ENCODE data around the gene PRKAG2. TPM values are rescaled to one million over a fixed set of nuclear protein-coding genes. Genes with fewer than 3 reads are reported as not detected.

Gene PRKAG2
- total RNA-seq, 3 donors from 2014 or later: 42.4 to 48.5 (median 46.6) TPM

DNA sequence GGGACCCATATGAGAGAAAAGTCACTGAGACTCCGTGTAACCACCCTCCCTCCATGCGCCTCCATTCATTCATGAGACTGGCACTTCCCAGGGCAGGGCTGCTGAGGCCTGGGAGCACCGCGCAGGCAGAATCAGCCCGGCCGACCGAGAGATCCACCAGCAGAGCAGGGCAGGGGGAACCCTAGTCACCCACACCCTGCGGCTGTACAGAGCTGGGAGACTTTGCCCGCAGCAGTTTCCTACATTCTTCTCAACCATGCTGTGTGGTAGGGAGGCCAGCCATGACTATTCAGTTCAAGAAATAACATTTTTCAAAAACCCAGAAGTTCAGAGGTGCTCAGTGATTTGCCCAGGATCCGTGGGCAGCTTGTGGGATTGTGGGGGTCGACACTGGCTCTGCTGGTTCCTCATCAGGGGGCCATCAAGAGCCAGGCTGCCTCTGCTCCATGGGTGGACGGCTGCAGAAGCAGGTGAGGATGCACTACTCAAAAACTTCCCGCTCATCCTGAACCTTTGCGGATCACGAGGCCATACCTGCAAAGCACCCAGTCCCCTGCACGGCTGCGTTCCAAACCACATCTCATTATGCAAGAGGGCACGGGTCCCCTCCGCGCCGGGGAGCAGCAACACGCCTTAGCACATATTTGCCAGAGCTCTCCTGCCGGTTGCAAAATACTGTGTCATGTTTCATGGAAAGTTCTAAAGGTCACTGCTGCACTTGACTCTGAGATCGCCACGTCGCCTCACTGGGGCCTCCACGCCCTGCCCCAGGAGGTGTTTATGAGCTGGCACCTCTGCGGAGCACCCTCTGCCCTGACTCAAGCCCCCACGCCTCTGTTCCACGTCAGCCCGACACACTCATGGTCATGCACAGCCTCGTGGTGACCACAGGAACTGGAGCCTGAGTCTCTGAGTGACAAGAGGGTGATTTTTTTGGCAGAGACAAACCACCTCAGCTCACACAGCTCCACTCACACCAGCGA, 132.0 kb downstream of the PRKAG2 start:
- Histone ChIP-seq H3K36me3 (ENCODE audit: low read depth) (no peaks in the 10 kb centered on the region), H3K9me3 (no peaks in the 10 kb centered on the region), H3K4me1 (ENCODE audit: low read depth) (peaks cover 15% of the 10 kb centered on the region), H3K4me3 (no peak overlapping the region)
- DNase-seq: peak; percentile 77 to 89 (median 83)
- ATAC-seq: peak; percentile 98
- intact Hi-C loops (cut with DNase I, micrococcal nuclease): no loop called here
- TF ChIP-seq, protein P1, sequence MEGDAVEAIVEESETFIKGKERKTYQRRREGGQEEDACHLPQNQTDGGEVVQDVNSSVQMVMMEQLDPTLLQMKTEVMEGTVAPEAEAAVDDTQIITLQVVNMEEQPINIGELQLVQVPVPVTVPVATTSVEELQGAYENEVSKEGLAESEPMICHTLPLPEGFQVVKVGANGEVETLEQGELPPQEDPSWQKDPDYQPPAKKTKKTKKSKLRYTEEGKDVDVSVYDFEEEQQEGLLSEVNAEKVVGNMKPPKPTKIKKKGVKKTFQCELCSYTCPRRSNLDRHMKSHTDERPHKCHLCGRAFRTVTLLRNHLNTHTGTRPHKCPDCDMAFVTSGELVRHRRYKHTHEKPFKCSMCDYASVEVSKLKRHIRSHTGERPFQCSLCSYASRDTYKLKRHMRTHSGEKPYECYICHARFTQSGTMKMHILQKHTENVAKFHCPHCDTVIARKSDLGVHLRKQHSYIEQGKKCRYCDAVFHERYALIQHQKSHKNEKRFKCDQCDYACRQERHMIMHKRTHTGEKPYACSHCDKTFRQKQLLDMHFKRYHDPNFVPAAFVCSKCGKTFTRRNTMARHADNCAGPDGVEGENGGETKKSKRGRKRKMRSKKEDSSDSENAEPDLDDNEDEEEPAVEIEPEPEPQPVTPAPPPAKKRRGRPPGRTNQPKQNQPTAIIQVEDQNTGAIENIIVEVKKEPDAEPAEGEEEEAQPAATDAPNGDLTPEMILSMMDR (IDR thresholded peaks at IDR 0.05): peak; percentile 26

DNA sequence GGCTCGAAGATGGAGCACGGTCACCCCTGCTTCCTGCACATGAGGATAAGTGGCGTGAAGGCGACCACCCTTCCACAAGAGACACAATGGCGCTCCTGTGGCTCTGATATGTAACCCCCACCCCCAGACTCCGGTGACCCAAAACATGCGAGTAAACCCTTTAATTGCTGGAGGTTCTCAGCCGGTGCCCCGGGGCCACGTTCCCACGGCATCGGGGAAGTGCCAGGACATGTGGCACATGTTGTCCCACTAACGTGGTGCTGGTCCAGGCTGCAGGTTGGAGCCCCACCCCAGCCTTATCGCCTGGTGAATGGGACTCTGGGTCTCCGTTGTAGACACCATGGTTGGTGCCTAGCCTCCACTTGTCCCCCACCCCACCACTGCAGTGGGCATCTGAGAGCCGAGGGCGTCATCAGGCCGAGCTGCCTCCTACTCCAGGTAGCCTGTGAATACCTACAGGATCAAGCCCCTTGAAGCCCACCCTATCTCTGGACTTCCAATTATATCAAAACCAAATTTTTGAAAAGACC, 132.8 kb downstream of the PRKAG2 start:
- intact Hi-C loops (cut with DNase I, micrococcal nuclease): no loop called here
- peaks cover 15% of the 10 kb centered on the region for H3K4me1 ChIP-seq (ENCODE audit: low read depth)
- H3K9me3 ChIP-seq: no peaks in the 10 kb centered on the region
- TF ChIP-seq, protein P1 (IDR thresholded peaks at IDR 0.05): no peak
- peak in 1 of 3 donors; percentile 48 for DNase-seq
- H3K4me3 ChIP-seq: no peak overlapping the region
- no peak for ATAC-seq
- H3K36me3 ChIP-seq (ENCODE audit: low read depth): no peaks in the 10 kb centered on the region

DNA sequence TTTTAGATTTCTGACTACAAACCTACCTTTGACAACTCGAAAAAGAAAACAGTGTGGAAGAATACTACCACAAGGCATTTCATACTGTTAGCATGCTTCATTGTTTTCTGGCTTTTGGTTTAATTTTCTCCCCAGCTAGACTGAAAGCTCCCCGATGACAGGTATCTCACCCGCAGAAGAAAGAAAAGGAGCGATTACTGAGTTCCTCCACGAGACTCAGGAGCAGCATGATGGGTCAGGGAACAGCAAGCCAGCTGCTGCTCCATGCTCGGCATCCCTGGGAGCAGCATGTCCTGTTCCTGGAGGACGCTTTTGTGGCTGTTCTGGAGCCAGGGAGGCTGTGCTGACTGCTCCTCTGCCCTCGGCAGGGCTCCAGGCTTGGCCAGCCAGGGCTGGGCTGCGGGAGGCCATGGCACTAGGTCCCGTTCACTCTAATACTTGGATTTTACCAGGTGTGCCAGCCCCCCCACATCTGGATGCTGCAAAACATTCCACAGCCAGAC, 133.4 kb downstream of the PRKAG2 start:
- Histone ChIP-seq H3K4me1 (ENCODE audit: low read depth) (peaks cover 15% of the 10 kb centered on the region), H3K9me3 (no peaks in the 10 kb centered on the region), H3K4me3 (no peak overlapping the region), H3K36me3 (ENCODE audit: low read depth) (no peaks in the 10 kb centered on the region)
- TF ChIP-seq, protein P1 (IDR thresholded peaks at IDR 0.05): no peak
- intact Hi-C loops (cut with DNase I, micrococcal nuclease): no loop called here
- peak in 1 of 3 donors; percentile 41 for DNase-seq
- ATAC-seq: no peak

DNA sequence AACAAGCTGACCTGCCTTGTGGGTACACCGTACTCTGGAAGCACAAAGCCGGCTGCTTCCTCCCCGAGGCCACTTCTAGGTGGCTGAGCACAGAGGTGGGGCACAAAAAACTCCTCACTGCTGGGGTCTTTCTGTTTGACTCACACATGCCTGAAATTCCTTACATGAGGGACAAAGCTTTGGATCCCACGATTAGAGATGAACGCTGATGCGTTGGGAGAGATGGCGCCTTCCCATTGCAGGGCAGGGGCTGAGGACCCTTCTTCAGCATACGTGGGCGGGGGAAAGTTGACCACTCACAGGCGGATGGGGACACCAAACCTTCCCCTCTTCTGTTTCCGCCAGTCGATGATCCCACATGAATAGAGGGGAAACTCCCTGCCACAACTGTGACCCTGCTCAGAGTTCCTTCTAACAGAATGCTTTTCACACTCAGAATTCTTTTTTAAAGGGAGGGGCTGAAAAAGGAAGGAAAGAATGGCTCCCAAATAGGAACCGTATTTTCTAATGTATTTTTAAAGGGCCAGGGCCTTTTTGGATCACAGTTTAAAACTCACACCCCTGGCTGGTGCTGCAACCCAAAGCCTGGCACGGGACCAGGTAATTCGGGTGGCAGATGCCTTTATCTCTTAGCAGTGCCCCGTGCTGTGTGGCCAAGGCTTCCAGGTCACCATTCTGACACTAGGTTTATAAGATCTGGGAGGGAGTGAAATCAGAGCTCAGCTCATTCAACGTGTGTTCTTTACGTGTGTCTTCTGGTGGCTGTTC, 134.0 kb downstream of the PRKAG2 start:
- ATAC-seq: no peak
- intact Hi-C loops (cut with DNase I, micrococcal nuclease): no loop called here
- H3K4me3 ChIP-seq: no peak overlapping the region
- DNase-seq: peak in 1 of 3 donors; percentile 36
- H3K9me3 ChIP-seq: no peaks in the 10 kb centered on the region
- TF ChIP-seq, protein P1 (IDR thresholded peaks at IDR 0.05): no peak
- H3K36me3 ChIP-seq (ENCODE audit: low read depth): no peaks in the 10 kb centered on the region
- peaks cover 15% of the 10 kb centered on the region for H3K4me1 ChIP-seq (ENCODE audit: low read depth)

DNA sequence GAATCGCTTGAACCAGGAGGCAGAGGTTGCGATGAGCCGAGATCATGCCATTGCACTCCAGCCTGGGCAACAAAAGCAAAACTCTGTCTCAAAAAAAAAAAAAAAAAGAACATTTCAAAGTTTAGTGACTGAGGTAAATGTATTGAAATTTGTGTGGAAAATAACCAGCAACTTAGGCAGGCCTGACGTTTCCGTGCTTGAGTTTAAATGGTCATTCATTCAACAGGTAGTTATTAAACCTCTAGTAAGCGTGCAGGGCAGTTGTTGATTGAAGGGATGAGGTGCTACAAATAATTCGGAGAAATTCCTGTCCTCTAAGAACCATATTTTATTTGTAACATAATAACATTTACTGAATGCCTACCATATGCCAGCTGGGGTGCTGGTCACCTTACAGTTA, 135.3 kb downstream of the PRKAG2 start:
- intact Hi-C loops (cut with DNase I, micrococcal nuclease): no loop called here
- Histone ChIP-seq H3K4me1 (ENCODE audit: low read depth) (peaks cover 15% of the 10 kb centered on the region), H3K4me3 (no peak overlapping the region), H3K9me3 (no peaks in the 10 kb centered on the region), H3K36me3 (ENCODE audit: low read depth) (no peaks in the 10 kb centered on the region)
- no peak for ATAC-seq
- no peak for DNase-seq
- TF ChIP-seq, protein P1 (IDR thresholded peaks at IDR 0.05): no peak

All from mucosa of descending colon (tissue), 3 donors.